HG03095 (cell line): ENCODE measurements around the gene RAB5A.
"Not testable (repeated sequence)": the region's sequence is repeated elsewhere in the genome, so short reads cannot be mapped to it uniquely, and the experiment has no call there.

Experiments used
- ATAC-seq: cut with Tn5 transposase; IDR thresholded peaks from one replicate; pipeline ENCODE4 v1.9.1; 2021; ENCODE audit warnings: moderate library complexity; ENCODE audit not compliant: unreplicated experiment

The RAB5A gene

GRCh38 chr3:19947549-19948225 lies 790 bp downstream of the RAB5A start:
- peak; percentile 20 for ATAC-seq

DNA sequence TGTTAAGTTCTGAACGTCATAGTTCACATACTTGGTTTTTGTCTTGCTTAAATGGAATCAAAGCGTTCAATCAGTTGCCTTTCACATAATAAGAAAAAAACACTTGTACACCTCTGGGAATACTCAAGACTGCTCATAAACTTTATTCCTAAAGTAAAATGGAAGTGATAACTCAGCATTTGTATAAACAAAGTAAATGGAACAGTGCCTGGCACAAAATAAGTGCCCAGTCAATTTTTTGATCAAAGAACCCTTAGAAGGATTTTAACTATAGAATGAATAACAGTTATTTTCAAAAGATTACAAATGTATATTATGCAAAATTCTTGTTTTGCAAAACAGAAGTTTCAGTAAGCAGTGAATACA lies 1.3 kb downstream of the RAB5A start:
- no peak for ATAC-seq

GRCh38 chr3:19950316-19950715 lies 3.4 kb downstream of the RAB5A start:
- no peak for ATAC-seq

- no peak for ATAC-seq
These were observed 7.8 kb downstream of the RAB5A start for GRCh38 chr3:19954676-19955075.

GRCh38 chr3:19957354-19957753 lies 10.5 kb downstream of the RAB5A start:
- ATAC-seq, result not testable (repeated sequence)

DNA sequence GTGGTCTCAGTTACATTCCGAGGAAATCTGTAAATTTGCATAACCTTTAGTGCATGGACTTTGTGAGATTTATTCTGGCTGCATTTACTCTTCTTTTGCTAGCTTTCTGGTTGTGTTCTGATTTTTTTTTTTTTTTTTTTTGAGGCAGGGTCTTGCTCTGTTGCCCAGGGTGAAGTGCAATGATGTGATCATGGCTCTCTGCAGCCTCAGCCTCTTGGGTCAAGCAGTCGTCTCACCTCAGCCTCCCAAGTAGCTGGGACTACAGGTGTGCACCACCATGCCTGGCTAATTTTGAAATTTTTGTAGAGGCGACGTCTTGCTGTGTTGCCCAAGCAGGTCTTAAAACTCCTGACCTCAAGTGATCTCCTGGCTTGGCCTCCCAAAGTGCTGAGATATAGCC lies 12.6 kb downstream of the RAB5A start:
- ATAC-seq, result no peak

- ATAC-seq, result no peak
These were observed 13.8 kb downstream of the RAB5A start for GRCh38 chr3:19960696-19961095.

GRCh38 chr3:19961960-19962359 lies 15.1 kb downstream of the RAB5A start:
- ATAC-seq, result no peak

DNA sequence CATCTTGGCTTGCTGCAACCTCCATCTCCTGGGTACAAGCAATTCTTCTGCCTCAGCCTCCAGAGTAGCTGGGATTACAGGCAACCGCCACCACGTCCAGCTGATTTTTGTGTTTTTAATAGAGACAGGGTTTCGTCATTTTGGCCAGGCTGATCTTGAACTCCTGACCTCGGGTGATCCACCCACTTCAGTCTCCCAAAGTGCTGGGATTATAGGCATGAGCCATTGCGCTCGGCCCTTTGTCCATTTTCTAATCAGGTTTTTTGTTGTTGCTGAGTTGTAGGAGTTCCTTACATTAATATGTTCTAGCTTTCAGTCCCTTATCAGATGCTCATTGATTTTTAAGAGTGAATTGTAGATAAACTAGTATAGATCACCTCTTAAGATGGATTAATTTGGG lies 20.3 kb downstream of the RAB5A start:
- no peak for ATAC-seq

DNA sequence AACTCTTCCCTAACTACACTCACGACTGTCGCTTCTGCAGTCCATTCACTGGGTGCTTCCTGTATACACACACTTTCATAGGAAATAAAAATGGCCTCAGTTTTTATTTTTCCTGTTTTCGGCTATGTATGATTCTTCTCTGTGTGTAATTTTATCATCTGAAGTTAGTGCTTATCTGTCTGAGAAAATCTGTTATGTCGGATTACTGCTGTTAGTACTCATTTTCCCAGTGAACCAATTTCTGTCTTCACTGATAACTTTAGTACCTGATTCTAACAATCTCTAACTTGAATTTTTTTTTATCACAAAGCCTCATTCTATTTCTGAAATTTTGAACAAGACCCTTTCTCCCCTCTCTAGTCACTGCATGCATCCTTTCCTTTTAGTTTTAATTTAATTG lies 20.9 kb downstream of the RAB5A start:
- no peak for ATAC-seq

GRCh38 chr3:19970327-19970726 lies 23.4 kb downstream of the RAB5A start:
- no peak for ATAC-seq

GRCh38 chr3:19972054-19972453 lies 25.2 kb downstream of the RAB5A start:
- no peak for ATAC-seq

DNA sequence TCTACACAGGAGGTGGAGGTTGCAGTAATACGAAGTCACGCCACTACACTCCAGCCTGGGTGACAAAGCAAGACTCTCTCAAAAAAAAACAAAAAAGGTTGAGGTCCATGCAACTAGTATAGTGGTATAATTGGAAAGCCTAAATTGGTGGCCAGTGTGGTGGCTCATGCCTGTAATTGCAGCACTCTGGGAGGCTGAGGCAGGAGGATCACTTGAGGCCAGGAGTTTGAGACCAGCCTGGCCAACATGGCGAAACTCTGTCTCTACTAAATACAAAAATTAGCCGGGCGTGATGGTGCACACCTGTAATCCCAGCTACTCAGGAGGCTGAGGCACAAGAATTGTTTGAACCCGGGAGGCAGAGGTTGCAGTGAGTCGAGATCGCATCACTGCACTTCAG lies 42.0 kb downstream of the RAB5A start:
- not testable (repeated sequence) for ATAC-seq

DNA sequence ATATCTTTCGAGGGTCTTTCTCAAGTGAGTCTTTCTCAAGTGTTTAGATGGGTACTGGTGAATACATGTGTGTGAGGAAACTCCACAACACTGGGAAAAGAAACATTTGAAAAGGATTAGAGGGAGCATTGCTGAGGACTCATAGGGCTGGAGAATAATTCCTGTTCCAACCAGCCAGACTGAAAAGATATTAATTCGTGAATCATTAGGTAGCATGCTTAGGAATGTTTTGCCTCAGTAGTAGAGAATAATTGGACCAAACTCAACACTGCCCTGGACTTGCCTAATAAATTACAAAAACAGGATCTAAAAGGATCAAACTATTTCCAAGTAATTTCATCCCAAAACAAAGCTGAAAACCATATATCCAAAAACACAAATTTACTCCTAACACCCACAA lies 47.9 kb downstream of the RAB5A start:
- ATAC-seq, result no peak

- ATAC-seq, result no peak
These were observed 50.6 kb downstream of the RAB5A start for GRCh38 chr3:19997502-19997901.

- no peak for ATAC-seq
These were observed 55.0 kb downstream of the RAB5A start for GRCh38 chr3:20001932-20002331.

- no peak for ATAC-seq
These were observed 61.1 kb downstream of the RAB5A start for GRCh38 chr3:20007960-20008359.

DNA sequence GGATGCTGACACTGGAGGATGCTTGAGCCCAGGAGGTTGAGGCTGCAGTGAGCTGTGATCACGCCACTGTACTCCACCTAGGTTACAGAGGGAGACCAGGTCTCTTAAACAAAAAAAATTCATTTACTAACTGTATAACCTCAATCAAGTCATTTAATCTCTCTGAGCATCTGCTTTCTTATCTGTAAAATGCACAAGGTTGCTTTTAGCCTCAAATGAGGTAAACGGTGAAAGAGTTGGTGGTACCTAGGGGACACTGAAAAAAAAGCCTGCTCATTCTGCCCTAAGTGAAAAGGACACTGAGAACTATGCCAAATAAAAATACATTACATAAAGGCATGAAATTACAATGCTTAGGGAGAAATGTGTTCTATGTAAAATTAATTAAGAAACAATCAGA lies 61.7 kb downstream of the RAB5A start:
- ATAC-seq, result no peak

GRCh38 chr3:20012164-20012563 lies 65.3 kb downstream of the RAB5A start, which contains the start of gene PP2D1:
Gene PP2D1, minus strand, starts transcription at chr3:20012264. Its CDS starts 192 bp downstream, at chr3:20012072.
- ATAC-seq, result no peak

DNA sequence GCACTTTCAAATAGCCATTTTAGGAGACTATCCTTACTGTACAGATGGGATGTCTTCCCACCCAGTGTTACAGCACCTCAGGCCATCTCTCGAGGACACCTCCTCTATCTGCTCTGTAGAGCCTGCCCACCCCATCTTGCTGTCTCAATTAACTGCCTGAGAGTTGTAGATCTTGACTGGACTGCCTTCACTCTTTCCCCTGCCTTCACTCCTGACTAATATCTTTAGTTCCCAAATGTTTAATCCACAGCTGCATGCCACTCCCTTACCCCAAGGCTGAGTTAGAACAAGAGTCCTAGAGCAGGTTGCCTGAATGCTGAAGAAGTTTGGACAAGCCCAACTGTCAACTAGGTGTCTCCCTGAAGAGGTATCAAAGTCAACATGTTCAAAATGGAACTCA lies 66.5 kb downstream of the RAB5A start:
- no peak for ATAC-seq

DNA sequence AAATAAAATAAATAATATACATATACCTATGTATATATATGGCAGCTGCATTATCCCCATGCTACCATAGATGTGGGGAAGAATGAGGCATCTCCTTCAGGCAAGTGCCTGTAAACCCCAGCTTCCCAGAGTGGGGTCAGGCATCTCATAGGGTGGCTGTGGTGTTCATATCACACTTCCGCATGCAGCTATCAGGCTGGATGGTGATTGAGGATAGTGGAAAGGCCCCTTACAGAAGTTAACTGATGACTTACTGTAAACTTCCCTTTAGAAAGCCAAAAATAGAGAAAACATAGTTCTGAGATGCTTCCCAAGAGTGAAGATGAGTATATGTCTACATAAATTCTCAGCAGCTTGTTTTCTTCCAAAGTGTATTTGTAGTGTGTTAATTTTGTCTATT lies 68.6 kb downstream of the RAB5A start:
- no peak for ATAC-seq

DNA sequence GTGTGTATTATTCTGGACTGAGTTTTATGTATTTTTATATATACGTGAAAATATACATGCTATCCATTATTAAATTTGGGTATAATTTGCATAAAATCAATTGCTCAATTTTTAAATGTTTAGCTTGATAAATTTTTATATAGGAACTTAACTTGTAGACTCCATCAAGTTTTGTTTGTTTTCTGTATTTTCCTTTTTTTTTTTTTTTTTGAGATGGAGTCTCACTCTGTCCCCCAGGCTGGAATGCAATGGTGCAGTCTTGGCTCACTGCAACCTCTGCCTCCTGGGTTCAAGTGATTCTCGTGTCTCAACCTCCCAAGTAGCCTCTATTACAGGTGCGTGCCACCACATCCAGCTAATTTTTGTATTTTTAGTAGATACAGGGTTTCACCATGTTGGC lies 69.2 kb downstream of the RAB5A start:
- not testable (repeated sequence) for ATAC-seq

- no peak for ATAC-seq
These were observed 76.2 kb downstream of the RAB5A start for GRCh38 chr3:20022954-20023622.
